Smooth muscle cell of the pulmonary artery (primary cell): ENCODE results near the gene A4GNT. TPM values are rescaled to one million over a fixed set of nuclear protein-coding genes. Genes with fewer than 3 reads are reported as not detected.

ENCODE experiments used
- total RNA-seq: library from RNA; depleted of rRNA; stranded (reverse); fragments of >200 nt; gene quantifications from 2 replicates; pipeline ENCODE4 v1.2.3, GENCODE V29; 2014

Gene A4GNT
- not detected in 2 replicates for total RNA-seq

GRCh38 chr3:138132239-138132638 lies at the start of gene A4GNT:
TSS of gene A4GNT (minus strand) at chr3:138132390. CDS start at chr3:138131256, 1,134 bp downstream.

DNA sequence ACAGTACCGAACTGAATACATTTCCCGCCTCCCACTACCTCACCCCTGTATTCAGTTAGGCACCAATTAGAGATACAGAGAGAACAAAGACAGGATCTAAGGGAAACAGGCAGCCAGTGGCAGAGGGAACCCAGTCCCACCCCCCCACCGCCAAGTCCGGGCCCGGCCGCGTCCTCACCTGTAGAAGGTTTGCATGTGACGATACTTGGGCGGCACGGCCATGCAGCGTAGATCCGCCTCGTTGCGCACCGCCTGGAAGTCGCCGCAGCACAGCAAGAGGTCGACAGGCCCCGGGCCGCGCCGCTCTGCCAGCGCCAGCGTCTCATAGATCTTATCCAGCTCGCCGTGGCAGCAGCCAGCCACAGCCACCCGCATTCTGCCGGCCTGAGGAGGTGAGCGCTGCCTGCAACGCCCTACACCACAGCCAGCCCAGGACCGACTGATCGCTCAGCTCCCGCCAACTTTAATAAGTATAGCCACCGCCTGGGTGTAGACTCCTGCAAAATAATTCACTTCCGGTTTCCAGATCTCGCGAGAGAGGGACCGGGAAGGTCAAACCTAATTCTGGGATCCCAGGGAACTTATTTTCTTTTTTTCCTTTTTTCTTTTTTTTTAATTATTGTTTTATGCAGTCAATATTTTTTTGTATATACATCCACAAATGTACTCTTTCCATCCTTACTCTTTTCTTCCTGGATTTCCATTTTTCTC lies 42.4 kb upstream of the A4GNT start, which contains the start of gene DBR1:
TSS of gene DBR1 (minus strand) at position 501 of the 711 bp plus-strand sequence. CDS start at position 375, 126 bp downstream.

GRCh38 chr3:138114988-138115971 lies 16.9 kb downstream of the A4GNT start, which contains the start of gene DZIP1L:
TSS of gene DZIP1L (minus strand) at chr3:138115608. CDS start at chr3:138103971, 11,637 bp downstream.

Other genes with a start within 250 kb of the A4GNT start
- not detected in 2 replicates for gene CLDN18, start 122.2 kb downstream of the A4GNT start, total RNA-seq
- gene DZIP1L, start 16.8 kb downstream of the A4GNT start, total RNA-seq = 25.7 and 28.9 TPM in 2 replicates
- gene DBR1, start 42.5 kb upstream of the A4GNT start, total RNA-seq = 10.0 and 13.7 TPM in 2 replicates
- 42.6 and 48.5 TPM in 2 replicates for gene ARMC8, start 54.9 kb upstream of the A4GNT start, total RNA-seq
- gene NME9, start 197.5 kb upstream of the A4GNT start, total RNA-seq = 0.07 TPM in 1 of 2 replicates, not detected in the other
- gene MRAS, start 216.2 kb upstream of the A4GNT start, total RNA-seq = 54.4 and 74.1 TPM in 2 replicates